Measurements from ENCODE around the gene PI4KA. TPM values are rescaled to one million over a fixed set of nuclear protein-coding genes. Genes with fewer than 3 reads are reported as not detected.

PI4KA gene
- total and polyA plus RNA-seq, 4 donors: 19.4 to 47.5 (median 36.3) TPM

- no peak for DNase-seq (ENCODE audit: low spot score)
- H3K4me1 ChIP-seq (ENCODE audit: control insufficient read depth in 4 of 4, insufficient read depth in 4 of 4, low read length in 3 of 4): peaks cover 7 to 45% (median 33%) of the 10 kb centered on the region in 4 donors
- no peaks in the 10 kb centered on the region for H3K9me3 ChIP-seq (ENCODE audit: control insufficient read depth in 4 of 4, low read length in 3 of 4)
- WGBS: 97% methylated on average over 12 of the region's 12 CpGs
- H3K27me3 ChIP-seq (ENCODE audit: control insufficient read depth in 4 of 4, insufficient read depth in 4 of 4, low read length in 3 of 4): no peaks in the 10 kb centered on the region
- peaks cover 4 to 35% (median 17%) of the 10 kb centered on the region in 4 donors for H3K36me3 ChIP-seq (ENCODE audit: control insufficient read depth in 4 of 4, insufficient read depth in 3 of 4, low read depth in 1 of 4, low read length in 3 of 4)
- TF ChIP-seq MAX (IDR thresholded peaks at IDR 0.05) (no peak), RAD21 (IDR thresholded peaks at IDR 0.05) (no peak), FOXA1 (IDR thresholded peaks at IDR 0.05) (no peak), HNF4G (IDR thresholded peaks at IDR 0.05) (no peak), SP1 (IDR thresholded peaks at IDR 0.05) (no peak), RXRA (IDR thresholded peaks at IDR 0.05) (no peak), YY1 (IDR thresholded peaks at IDR 0.05) (no peak), EGR1 (IDR thresholded peaks at IDR 0.05; ENCODE audit: low read depth in 2 of 2) (no peak), GABPA (IDR thresholded peaks at IDR 0.05 in 1 of 2, conservative IDR thresholded peaks at IDR 0.05 in 1 of 2) (no peak), JUND (IDR thresholded peaks at IDR 0.05) (no peak), NR2F2 (IDR thresholded peaks at IDR 0.05) (no peak), HNF4A (conservative IDR thresholded peaks at IDR 0.05) (no peak), REST (IDR thresholded peaks at IDR 0.05) (no peak), FOXA2 (IDR thresholded peaks at IDR 0.05) (no peak), TAF1 (conservative IDR thresholded peaks at IDR 0.05) (no peak), ATF3 (IDR thresholded peaks at IDR 0.05) (no peak)
- TF ChIP-seq, protein P1, sequence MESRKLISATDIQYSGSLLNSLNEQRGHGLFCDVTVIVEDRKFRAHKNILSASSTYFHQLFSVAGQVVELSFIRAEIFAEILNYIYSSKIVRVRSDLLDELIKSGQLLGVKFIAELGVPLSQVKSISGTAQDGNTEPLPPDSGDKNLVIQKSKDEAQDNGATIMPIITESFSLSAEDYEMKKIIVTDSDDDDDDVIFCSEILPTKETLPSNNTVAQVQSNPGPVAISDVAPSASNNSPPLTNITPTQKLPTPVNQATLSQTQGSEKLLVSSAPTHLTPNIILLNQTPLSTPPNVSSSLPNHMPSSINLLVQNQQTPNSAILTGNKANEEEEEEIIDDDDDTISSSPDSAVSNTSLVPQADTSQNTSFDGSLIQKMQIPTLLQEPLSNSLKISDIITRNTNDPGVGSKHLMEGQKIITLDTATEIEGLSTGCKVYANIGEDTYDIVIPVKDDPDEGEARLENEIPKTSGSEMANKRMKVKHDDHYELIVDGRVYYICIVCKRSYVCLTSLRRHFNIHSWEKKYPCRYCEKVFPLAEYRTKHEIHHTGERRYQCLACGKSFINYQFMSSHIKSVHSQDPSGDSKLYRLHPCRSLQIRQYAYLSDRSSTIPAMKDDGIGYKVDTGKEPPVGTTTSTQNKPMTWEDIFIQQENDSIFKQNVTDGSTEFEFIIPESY (IDR thresholded peaks at IDR 0.05): no peak
- TF ChIP-seq, protein P2, sequence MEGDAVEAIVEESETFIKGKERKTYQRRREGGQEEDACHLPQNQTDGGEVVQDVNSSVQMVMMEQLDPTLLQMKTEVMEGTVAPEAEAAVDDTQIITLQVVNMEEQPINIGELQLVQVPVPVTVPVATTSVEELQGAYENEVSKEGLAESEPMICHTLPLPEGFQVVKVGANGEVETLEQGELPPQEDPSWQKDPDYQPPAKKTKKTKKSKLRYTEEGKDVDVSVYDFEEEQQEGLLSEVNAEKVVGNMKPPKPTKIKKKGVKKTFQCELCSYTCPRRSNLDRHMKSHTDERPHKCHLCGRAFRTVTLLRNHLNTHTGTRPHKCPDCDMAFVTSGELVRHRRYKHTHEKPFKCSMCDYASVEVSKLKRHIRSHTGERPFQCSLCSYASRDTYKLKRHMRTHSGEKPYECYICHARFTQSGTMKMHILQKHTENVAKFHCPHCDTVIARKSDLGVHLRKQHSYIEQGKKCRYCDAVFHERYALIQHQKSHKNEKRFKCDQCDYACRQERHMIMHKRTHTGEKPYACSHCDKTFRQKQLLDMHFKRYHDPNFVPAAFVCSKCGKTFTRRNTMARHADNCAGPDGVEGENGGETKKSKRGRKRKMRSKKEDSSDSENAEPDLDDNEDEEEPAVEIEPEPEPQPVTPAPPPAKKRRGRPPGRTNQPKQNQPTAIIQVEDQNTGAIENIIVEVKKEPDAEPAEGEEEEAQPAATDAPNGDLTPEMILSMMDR (IDR thresholded peaks at IDR 0.05; ENCODE audit: low read depth, low read length, missing input control): no peak
- H3K4me3 ChIP-seq (ENCODE audit: low read depth in 1 of 3, low read length in 3 of 3): no peak overlapping the region
- H3K27ac ChIP-seq (ENCODE audit: low read depth in 1 of 2, low read length in 2 of 2): peak overlapping the region; percentile 9 to 53
- no peak overlapping the region for H3K9ac ChIP-seq (ENCODE audit: low read depth in 1 of 2, low read length in 2 of 2)
These were observed 66.2 kb downstream of the PI4KA start for GRCh38 chr22:20792221-20792965.

All from liver (tissue), 9 donors.